ENCODE data around the gene ASIC1.

DNA sequence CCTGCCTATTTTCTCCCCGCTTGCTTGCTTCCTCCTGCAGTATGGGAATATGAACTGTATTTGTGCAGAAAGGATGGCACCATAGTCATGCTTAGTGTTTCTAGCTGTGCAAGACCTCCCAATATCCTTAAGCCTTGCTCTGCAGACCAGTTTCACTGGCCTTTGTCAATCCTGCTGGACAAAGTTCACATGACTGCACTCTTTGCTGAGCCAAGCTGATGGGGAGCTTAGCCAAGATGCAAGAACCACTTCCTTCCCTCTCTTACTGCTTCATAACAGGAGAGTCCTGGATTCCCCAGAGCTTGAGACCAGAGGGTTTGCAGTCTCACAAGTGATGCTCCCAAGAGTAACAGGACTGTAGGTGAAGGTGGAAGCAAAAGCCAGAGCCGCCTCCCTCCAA, 3.8 kb downstream of the ASIC1 start:
- TF ChIP-seq RAD21 (IDR thresholded peaks at IDR 0.05; ENCODE audit: low read length) (no peak), CTCF (conservative IDR thresholded peaks at IDR 0.05; ENCODE audit: low read depth, low read length) (no peak), RCOR1 (IDR thresholded peaks at IDR 0.05; ENCODE audit: insufficient replicate concordance, low read length) (no peak), SMC3 (IDR thresholded peaks at IDR 0.05; ENCODE audit: low read depth, low read length) (no peak), MXI1 (IDR thresholded peaks at IDR 0.05; ENCODE audit: borderline replicate concordance, low read depth, low read length) (no peak), MAFK (IDR thresholded peaks at IDR 0.05; ENCODE audit: low read depth, low read length) (no peak)
- TF ChIP-seq, protein P1, sequence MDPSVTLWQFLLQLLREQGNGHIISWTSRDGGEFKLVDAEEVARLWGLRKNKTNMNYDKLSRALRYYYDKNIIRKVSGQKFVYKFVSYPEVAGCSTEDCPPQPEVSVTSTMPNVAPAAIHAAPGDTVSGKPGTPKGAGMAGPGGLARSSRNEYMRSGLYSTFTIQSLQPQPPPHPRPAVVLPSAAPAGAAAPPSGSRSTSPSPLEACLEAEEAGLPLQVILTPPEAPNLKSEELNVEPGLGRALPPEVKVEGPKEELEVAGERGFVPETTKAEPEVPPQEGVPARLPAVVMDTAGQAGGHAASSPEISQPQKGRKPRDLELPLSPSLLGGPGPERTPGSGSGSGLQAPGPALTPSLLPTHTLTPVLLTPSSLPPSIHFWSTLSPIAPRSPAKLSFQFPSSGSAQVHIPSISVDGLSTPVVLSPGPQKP (IDR thresholded peaks at IDR 0.05; ENCODE audit: borderline replicate concordance, low read depth, low read length): no peak

All from IMR-90 (cell line).